AML-193 (cell line): ENCODE measurements around the gene NAT10.
"Not testable (repeated sequence)": the region's sequence is repeated elsewhere in the genome, so short reads cannot be mapped to it uniquely, and the experiment has no call there.

Experiments
- DNase-seq, 2 experiments: peaks; one replicate each; lab custom pipeline; 2025; lab: John Stamatoyannopoulos, UW

Gene NAT10

DNA sequence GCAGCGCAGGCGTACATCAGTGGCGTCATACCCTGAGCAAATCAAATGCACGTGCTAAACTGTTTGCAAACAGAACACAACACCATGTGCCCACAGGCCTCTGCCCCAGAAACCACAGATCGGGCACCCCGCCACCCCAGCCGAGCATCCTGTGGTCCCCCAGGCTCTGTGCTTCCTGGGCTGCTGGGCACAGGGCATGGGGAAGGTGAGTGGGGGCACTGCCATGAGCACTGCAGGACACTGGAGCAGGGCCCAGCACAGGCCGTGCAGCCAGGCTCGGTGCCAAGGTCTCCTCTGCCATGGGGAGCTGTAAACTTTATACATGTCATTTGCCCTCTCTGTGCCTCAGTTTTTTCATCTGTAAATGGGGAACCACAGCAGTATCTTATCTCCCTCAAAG lies 62.5 kb downstream of the NAT10 start:
- DNase-seq: no peak

DNA sequence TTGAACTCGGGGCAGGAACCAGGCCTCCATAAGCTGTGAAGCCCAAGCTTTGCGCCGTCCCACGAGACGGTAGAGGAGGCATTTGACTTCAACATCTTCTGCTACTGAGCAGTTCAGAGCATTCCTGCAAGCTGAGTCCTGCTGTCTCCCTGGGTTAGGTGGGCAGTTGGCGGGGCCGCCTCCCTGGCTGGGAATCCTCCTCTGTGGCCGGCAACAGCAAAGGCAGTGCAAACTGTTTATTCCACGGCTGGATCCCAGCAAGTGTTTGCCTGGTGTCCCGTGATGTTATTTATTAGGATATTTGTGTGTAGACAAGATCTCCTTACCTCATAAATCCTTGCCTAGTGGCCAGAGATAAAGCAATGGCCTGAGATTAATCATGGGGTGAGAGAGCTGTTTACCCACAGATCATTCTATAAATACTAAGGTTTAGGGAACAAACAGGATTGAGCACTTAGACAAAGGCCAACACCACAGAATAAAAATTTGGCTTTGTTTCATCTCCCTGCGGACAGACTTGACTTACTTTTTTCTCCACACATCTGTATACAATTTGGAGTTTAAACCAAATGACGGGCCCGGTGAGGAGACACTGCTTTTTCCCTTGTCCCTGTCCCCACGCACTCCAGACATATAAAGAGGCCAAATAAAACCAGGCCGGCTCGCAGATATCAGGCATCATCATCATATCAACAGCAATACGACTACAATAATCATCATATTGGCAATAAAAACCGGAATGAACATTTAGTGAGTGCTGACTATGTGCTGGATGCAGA lies 63.4 kb downstream of the NAT10 start:
- no peak for DNase-seq

- no peak for DNase-seq
Observed at GRCh38 chr11:34169686-34170085, 64.3 kb downstream of the NAT10 start.

- DNase-seq: no peak
Observed at GRCh38 chr11:34173050-34173449, 67.6 kb downstream of the NAT10 start.

- DNase-seq: peak; percentile 49 to 56
Observed at GRCh38 chr11:34174412-34175041, 69.1 kb downstream of the NAT10 start.

DNA sequence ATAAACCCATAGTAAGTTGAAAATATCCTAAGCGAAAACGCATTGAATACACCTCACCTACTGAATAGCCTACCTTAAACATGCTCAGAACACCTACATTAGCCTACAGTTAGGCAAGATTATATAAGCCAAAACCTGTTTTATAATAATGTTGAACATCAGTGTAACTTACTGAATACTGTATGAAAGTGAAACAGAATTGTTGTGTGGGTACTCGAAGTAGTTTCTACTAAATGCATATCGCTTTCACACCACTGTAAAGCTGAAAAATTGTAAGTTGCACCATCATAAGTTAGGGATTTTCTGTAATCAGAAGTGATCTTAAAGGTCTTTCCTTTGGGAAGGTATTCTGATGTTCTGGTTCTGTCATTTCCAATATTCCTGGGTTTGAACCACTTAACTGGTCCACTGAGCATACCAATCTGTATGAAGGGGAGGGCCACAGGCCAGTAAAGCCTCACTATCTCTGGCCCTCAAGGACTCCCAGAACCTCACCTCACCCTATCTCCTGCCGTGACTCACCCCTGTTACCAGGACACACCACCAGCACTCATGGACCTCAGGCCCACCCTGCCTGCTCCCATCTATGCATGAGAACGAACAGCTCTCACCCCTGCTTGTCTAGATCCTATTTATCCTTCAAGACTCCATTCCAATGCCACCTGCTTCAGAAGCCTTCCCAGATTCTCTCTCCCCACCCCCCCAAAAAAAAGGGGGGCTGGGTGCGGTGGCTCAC lies 70.0 kb downstream of the NAT10 start:
- DNase-seq: no peak

- DNase-seq: no peak
Observed at GRCh38 chr11:34176751-34177209, 71.4 kb downstream of the NAT10 start.

DNA sequence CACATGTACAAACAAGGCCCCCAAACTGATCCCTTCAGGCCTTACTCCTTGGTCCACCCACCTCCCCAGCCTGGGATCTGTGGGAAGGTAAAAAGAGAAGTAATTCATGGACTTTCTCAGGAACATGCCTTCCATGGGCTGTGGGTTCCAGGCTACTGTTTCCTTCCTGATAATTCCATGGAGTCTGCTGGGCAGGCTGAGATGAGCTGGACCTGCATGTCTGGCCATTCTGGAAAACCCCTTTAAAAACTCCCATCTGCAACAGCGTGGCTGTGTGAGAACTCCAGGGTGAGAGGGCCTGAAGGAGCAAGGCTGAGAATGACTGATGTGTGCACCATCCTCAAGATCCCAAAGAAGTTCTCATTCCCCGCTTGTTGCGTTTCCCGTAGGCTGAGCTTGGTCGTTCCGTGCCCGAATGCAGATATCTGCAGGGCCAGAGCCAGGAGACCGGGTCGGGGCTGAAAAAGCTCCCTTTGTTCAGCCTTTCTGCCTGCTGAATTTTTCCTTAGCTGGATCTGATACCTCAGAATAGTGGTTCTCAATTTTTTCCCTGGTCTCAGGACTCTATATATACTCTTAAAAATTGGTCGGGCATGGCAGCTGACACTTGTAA lies 72.9 kb downstream of the NAT10 start:
- no peak for DNase-seq

DNA sequence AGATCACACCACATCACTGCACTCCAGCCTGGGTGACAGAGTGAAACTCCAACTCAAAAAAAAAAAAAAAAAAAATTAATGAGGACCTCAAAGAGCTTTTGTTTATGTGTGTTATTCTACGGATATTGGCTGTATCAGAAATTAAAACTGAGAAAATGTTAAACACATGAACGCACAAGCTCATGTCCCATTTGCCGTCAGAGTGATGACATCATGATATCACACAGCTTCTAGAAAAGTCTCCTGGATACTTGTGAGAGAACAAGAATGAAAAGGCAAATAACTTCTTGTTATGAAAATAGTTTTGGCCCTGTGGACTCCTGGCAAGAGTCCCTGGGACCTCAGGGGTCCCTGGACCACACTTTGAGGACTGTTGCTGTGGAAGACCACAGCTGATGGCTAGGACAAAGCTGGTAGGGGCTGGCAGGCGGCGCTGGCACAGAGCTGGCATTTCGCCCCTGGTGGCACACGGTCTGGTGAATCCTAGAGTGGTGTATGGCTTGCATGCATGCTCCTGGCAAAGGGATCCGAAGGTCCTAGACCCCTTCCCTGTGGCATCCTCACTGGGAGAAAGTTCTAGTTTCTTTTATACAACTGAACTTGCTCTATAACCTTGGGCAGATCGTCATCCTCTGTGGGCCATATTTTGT lies 73.7 kb downstream of the NAT10 start:
- no peak for DNase-seq

- no peak for DNase-seq
Observed at GRCh38 chr11:34180040-34180813, 74.8 kb downstream of the NAT10 start.

- not testable (repeated sequence) for DNase-seq
Observed at GRCh38 chr11:34180814-34181165, 75.4 kb downstream of the NAT10 start.

DNA sequence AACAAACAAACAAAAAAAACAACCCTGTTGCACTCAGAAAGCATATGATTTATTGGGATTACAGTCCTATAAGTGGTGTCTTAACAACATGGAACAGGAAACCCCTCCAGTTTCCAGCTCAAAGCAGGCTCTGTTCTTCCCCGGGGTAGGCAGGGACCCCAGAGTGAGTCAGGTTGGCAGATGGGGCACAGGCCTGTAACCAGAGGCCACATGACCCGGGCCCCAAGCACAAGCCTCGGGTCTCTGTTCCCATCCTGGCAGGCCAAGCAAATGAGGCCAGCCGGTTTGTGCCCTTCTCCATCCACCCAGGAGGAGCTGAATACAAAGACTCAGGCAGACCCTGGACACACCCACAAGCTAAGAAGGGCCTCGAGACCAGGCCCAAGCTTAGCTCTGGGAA lies 75.8 kb downstream of the NAT10 start:
- no peak for DNase-seq

DNA sequence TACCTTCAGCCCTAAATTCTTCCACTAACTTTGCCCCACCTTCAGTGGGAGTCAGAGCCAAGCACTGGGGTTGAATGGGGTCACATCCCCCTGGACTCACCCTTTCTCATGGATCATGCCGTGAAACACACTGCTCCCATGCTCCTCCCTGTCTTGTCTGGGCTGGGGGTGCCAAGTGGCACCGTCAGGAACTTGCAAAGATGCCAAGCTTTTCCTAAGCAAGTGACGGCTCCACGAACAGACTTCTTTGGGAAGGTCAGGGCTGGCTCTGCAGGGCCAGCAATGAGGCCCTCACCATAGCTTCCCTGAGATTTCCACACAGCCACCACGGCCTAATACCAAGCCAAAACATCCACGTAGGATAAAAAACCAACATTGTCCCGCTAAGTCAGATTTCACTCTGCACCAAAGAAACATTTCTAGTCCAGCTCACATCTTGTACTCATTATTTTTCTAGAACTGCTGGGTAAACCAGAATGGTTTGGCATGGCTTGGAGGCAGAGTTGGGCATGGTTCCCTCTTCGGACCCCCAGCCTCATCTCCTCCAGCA lies 76.5 kb downstream of the NAT10 start:
- no peak for DNase-seq

DNA sequence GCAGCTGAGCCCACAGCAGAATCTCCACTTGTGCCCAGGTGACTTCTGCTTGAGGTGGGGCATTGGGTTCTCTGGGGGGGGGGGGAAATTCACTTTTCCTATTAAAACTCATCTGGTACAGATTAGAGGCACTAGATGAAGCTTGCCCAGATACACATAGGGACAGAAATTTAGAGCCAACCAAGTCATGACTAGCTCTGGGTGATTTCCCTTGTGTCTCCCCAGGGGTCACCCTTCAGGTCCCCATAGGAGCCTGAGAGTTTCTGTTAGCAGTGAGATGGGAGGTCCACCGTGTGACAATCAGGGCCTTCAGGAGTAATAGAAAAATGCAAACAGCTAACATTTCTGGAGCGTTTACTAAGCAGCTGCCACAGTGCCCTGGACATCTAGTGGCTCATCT lies 77.0 kb downstream of the NAT10 start:
- no peak for DNase-seq

DNA sequence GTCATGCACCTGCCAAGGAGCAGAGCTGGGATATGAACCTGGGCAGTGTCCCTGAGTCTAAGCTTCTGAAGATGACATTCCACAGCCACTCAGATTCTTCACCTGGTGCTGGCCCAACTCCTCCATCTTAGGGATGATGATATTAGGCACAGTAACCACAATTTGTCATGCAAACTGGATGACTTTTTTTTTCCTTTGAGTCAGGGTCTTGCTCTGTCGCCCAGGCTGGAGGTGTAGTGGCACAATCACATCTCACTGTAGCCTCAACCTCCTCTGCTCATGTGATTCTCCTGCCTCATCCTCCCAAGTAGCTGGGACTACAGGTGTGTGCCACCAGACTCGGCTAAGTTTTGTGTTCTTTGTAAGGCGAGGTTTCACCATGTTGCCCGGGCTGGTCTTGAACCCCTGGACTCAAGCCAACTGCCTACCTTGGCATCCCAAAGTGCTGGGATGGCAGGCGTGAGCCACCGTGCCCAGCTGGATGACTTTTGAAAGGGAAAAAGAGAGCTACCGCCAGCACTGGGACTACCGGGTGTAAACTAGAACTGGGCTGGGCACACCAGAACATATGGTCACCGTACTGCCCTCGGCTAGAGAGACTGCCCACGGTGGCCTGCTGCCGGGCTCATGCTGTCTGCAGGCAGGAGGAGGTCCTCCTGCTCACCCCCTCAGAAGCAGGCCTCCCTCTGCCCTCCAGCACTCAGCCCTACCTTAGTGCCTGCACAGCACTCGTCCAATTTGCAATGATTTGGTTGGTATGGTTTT lies 77.7 kb downstream of the NAT10 start:
- no peak for DNase-seq

GRCh38 chr11:34183848-34184391 lies 78.5 kb downstream of the NAT10 start:
- no peak for DNase-seq

DNA sequence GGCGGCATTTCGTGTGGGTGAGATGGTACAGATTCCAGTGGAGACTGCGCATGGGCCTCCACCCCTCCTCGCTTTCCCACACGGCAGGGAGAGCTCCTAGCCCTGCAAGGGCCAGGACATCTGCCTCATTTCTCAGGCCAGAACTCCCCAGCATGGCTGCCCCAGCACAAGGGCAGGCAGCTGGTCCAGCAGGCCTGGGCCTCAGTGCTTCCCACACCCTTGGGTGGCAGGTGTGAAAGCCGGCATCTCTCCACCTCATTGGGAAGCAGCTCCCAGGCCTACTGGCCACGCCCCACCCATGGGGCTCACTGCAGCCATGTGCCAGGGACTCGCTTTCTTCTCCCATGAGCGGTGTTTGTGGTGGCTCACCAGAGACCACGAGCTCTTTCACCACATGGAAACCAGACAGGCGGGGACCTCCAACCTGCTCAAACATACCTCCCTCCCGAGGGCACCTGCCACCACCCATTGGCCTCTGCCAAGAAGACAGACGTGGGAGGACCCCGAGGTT lies 79.1 kb downstream of the NAT10 start:
- no peak for DNase-seq

DNA sequence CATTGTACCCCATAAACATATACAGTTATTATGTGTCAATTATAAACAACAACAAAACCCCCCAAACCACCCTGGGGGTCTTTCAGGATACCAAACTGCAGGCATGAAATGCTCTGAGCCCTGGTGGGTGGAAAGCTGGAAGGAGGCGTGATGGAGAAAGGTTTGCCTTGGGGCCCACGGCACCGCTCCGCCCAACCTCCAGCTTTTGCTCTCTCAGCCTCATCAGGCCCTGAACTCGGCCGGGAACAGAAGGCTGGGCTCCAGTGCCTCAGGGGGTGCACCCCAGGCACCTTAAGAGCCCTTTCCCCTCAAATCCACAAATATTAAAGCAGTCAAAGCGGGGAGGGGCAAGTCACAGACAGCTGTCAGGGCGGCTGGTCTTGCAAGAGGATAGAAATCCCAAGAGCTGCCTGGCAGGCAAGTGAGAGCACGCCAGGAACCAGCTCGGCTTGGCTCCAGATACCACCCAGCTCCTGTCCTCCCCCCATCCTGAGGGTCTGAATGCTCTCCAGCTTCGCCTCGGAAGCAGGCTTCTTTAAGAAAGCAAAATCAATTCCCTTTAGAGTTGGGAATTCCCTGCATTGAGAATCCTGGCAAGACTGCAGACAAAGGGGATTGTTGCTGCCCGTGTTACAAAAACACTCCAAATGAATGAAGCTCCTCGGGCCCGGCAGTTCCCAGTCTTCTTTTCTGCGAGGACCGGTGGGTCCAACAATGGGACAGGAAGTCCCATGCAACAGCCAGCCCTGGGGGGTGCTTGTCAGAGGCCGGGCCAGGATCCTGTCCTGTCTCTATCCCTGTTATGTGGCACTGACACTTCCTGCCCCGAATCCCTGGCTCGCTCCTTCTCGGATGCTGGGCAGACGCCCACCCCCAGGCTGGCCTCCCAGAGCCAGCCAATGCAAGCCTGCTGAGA lies 80.8 kb downstream of the NAT10 start:
- no peak for DNase-seq

GRCh38 chr11:34188181-34188580 lies 82.8 kb downstream of the NAT10 start:
- DNase-seq: no peak
